ENCODE data around the gene PI4K2B.
"Not testable (repeated sequence)": the region's sequence is repeated elsewhere in the genome, so short reads cannot be mapped to it uniquely, and the experiment has no call there.

Gene PI4K2B

DNA sequence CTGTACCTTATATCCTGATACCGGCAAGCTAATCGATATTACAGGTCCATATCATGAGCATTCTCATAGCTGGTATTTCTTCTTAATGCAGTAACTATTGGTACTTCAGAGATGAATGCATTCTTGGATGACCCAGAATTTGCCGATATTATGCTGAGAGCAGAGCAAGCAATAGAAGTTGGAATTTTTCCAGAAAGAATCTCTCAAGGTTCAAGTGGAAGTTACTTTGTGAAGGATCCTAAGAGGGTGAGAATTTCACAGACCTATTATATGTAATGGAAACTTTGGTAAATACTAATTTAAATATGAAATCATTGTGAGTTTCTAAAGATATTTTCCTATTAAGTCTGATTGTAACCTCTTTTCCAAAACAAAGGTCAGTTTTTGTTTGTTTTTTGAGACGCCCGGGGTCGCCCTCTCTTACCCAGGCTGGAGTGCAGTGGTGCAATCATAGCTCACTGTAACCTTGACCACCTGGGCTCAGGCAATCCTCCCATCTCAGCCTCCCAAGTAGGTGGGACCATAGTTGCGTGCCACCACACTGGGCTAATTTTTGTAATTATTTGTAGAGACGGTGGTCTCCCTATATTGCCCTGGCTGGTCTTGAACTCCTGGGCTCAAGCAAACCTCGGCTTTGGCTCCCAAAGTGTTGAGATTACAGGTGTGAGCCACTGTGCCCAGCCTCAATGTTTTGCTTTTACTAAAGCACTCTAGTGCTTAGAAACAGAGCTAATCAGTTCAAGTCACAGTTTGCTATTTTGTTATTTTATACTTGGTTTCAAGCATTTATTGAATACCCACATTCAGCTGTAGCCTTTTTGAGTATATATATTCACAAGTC lies 18.6 kb downstream of the PI4K2B start:
- DNase-seq (ENCODE audit: low read depth in 1 of 2, low spot score in 1 of 2): no peak
- in situ Hi-C loops (cut with HindIII; ENCODE audit: low pct_unique_long_range_greater_than_20kb, low sequenced_read_pairs): no loop called here
- TF ChIP-seq JUND (IDR thresholded peaks at IDR 0.05; ENCODE audit: low read depth): no peak

GRCh38 chr4:25253071-25253445 lies 19.2 kb downstream of the PI4K2B start:
- in situ Hi-C loops (cut with HindIII; ENCODE audit: low pct_unique_long_range_greater_than_20kb, low sequenced_read_pairs): no loop called here
- TF ChIP-seq JUND (IDR thresholded peaks at IDR 0.05; ENCODE audit: low read depth): no peak
- no peak for DNase-seq (ENCODE audit: low read depth in 1 of 2, low spot score in 1 of 2)

GRCh38 chr4:25253786-25254185 lies 20.0 kb downstream of the PI4K2B start:
- DNase-seq (ENCODE audit: low read depth in 1 of 2, low spot score in 1 of 2); in situ Hi-C loops (cut with HindIII; ENCODE audit: low pct_unique_long_range_greater_than_20kb, low sequenced_read_pairs): not testable (repeated sequence)

GRCh38 chr4:25258980-25259578 lies 25.2 kb downstream of the PI4K2B start:
- no peak for TF ChIP-seq JUND (IDR thresholded peaks at IDR 0.05; ENCODE audit: low read depth)
- in situ Hi-C loops (cut with HindIII; ENCODE audit: low pct_unique_long_range_greater_than_20kb, low sequenced_read_pairs): no loop called here
- no peak for DNase-seq (ENCODE audit: low read depth in 1 of 2, low spot score in 1 of 2)

DNA sequence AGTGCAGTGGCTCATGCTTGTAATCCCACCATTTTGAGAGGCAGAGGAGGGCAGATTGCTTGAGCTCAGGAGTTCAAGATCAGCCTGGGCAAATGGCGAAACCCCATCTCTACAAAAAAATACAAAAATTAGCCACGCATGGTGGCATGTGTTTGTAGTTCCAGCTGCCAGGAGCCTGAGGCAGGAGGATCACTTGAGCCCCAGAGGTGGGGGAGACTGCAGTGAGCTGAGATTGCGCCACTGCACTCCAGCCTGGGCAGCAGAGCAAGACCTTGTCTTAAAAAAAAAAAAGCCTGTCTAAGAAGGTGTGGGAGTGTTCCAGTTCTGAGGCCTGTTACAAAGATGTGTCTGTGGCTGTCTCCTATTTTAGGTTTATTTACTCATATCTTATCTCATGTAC lies 38.0 kb downstream of the PI4K2B start:
- DNase-seq (ENCODE audit: low read depth in 1 of 2, low spot score in 1 of 2): no peak
- TF ChIP-seq JUND (IDR thresholded peaks at IDR 0.05; ENCODE audit: low read depth): no peak
- in situ Hi-C loops (cut with HindIII; ENCODE audit: low pct_unique_long_range_greater_than_20kb, low sequenced_read_pairs): no loop called here

GRCh38 chr4:25280210-25280609 lies 46.4 kb downstream of the PI4K2B start:
- DNase-seq (ENCODE audit: low read depth in 1 of 2, low spot score in 1 of 2): no peak
- TF ChIP-seq JUND (IDR thresholded peaks at IDR 0.05; ENCODE audit: low read depth): no peak
- in situ Hi-C loops (cut with HindIII; ENCODE audit: low pct_unique_long_range_greater_than_20kb, low sequenced_read_pairs): no loop called here

DNA sequence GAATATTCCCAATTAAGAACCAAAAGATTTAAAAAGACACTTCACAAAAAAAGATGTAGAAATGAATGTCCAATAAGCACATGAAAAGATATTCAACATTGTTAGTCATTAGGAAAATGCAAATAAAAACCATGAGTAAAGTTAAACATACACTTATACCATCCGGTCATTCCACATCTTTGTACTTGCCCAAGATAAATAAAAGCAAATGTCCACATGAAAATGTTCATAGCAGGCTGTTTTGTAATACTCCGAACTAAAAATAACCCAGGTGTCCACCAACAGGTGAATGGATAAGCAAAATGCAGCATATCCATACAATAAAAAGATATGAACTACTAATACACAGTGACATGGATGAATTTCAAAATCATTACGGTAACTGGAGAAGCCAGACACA lies 50.1 kb downstream of the PI4K2B start:
- peak in 1 of 2 experiments; percentile 55 for DNase-seq (ENCODE audit: low read depth in 1 of 2, low spot score in 1 of 2)
- 0 out of 2 replicates have a peak, but pooled peaks have one; percentile 26 for TF ChIP-seq JUND (IDR thresholded peaks at IDR 0.05; ENCODE audit: low read depth)
- in situ Hi-C loops (cut with HindIII; ENCODE audit: low pct_unique_long_range_greater_than_20kb, low sequenced_read_pairs): no loop called here

DNA sequence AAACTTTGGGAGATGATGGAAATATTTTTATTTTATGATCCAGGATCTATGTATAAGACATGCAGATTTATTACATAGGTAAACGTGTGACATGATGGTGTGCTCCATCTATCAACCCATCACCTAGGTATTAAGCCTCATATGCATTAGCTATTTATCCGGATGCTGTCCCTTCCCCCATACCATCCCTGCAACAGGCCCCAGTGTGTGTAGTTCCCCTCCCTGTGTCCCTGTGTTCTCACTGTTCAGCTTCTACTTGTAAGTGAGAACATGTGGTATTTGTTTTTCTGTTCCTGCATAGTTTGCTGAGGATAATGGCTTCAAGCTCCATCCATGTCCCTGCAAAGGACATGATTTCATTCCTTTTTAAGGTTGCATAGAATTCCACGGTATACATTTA lies 50.6 kb downstream of the PI4K2B start:
- TF ChIP-seq JUND (IDR thresholded peaks at IDR 0.05; ENCODE audit: low read depth): no peak
- in situ Hi-C loops (cut with HindIII; ENCODE audit: low pct_unique_long_range_greater_than_20kb, low sequenced_read_pairs): no loop called here
- no peak for DNase-seq (ENCODE audit: low read depth in 1 of 2, low spot score in 1 of 2)

GRCh38 chr4:25290490-25291067 lies 56.7 kb downstream of the PI4K2B start:
- no peak for DNase-seq (ENCODE audit: low read depth in 1 of 2, low spot score in 1 of 2)
- no peak for TF ChIP-seq JUND (IDR thresholded peaks at IDR 0.05; ENCODE audit: low read depth)
- in situ Hi-C loops (cut with HindIII; ENCODE audit: low pct_unique_long_range_greater_than_20kb, low sequenced_read_pairs): no loop called here

DNA sequence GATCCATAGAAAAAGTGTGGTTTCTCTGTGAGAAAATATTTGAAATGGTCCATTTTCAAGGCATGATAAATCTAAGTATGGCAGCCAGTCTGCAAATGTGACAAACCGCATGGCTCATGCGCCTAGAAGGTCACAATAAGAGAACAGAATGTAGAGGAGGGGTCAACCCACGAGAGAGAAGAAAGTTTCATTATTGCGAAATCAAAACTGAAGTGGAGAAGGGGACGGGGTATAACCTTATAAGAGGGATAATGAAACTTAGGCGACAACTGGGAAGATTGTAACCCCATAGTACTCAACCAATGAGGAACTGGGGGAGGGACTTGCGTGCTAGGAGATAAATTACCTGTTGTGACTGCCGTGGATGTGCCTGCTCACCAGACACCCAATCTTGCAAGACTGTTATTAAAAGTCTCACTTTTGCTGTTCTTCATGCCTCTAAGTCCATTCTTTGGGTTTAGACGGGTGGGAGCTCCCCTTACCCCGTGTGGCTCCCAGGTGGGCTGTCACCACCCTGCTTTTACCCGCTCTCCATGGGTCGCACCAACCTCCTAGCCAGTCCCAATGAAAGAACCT lies 57.4 kb downstream of the PI4K2B start:
- in situ Hi-C loops (cut with HindIII; ENCODE audit: low pct_unique_long_range_greater_than_20kb, low sequenced_read_pairs): no loop called here
- TF ChIP-seq JUND (IDR thresholded peaks at IDR 0.05; ENCODE audit: low read depth): no peak
- no peak for DNase-seq (ENCODE audit: low read depth in 1 of 2, low spot score in 1 of 2)

DNA sequence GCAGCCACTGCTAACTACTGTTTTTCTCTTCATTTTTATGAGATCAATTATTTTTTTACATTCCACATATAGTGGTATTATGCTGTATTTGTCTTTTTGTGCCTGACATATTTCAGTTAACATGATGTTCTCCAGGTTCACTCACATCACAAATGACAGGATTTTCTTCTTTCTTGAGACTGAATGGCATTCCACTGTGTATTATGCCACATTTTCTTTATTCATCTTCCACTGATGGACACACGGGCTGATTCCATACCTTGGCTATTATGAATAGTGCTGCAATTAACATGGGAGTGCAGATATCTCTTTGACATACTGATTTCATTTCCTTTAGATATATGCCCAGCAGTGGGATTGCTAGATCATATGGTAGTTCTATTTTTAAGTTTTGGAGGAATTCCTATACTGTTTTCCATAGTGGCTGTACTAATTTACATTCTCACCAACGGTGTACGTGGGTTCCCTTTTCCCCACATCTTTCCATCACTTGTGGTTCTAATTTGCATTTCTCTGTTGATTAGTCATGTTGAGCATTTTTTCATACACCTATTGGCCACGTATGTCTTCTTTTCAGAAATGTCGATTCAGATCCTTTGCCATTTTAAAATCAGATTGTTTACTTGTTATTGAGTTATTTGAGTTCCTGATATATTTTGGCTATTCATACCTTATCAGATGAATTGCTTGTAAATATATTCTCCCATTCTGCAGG lies 63.9 kb downstream of the PI4K2B start:
- in situ Hi-C loops (cut with HindIII; ENCODE audit: low pct_unique_long_range_greater_than_20kb, low sequenced_read_pairs): no loop called here
- no peak for TF ChIP-seq JUND (IDR thresholded peaks at IDR 0.05; ENCODE audit: low read depth)

GRCh38 chr4:25299476-25300203 lies 65.8 kb downstream of the PI4K2B start:
- no peak for TF ChIP-seq JUND (IDR thresholded peaks at IDR 0.05; ENCODE audit: low read depth)
- peak; percentile 9 to 83 for DNase-seq (ENCODE audit: low read depth in 1 of 2, low spot score in 1 of 2)
- in situ Hi-C loops (cut with HindIII; ENCODE audit: low pct_unique_long_range_greater_than_20kb, low sequenced_read_pairs): no loop called here

More for the DNA sequence above, 63.9 kb downstream of the PI4K2B start:
- no peak for DNase-seq (ENCODE audit: low read depth in 1 of 2, low spot score in 1 of 2)
